NCI-H2196 treated with DMSO at 0.1 percent for 48 hours (cell line): ENCODE measurements around the gene RIPK4.
"Not testable (repeated sequence)": the region's sequence is repeated elsewhere in the genome, so short reads cannot be mapped to it uniquely, and the experiment has no call there.

Source experiments
- DNase-seq: peaks from one replicate; lab custom pipeline; 2025; ENCODE audit not compliant: unreplicated experiment; lab: John Stamatoyannopoulos, UW

The RIPK4 gene

GRCh38 chr21:41698071-41698470 lies 68.8 kb downstream of the RIPK4 start:
- DNase-seq: no peak

- DNase-seq: no peak
Observed at GRCh38 chr21:41695513-41695912, 71.3 kb downstream of the RIPK4 start.

DNA sequence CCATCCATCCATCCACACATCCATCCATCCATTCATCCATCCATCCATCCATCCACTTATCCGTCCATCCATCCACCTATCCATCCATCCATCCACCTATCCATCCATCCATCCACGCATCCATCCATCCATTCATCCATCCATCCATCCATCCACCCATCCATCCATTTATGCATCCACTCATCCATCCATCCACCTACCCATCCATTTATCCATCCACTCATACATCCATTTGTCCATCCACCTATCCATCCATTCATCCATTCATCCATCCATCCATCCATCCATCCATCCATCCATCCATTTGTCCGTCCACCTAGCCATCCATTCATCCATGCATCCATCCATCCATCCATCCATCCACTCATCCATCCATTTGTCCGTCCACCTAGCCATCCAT lies 72.8 kb downstream of the RIPK4 start:
- DNase-seq: not testable (repeated sequence)

GRCh38 chr21:41692185-41692565 lies 74.7 kb downstream of the RIPK4 start:
- no peak for DNase-seq

- DNase-seq: no peak
Observed at GRCh38 chr21:41691205-41692184, 75.4 kb downstream of the RIPK4 start.
